Esophagus squamous epithelium (tissue), 4 donors: ENCODE data around the gene CCDC146.

Source experiments
- POLR2A ChIP-seq, 4 donors: fragments of 450-650 bp; IDR thresholded peaks; one replicate each; pipeline ENCODE4 v1.6.1; 2017; ENCODE audit warnings: antibody characterized with exemption in 4 of 4, mild to moderate bottlenecking in 4 of 4, moderate library complexity in 3 of 4
- TF ChIP-seq, protein P1 (sequence below), 6 experiments: fragments of 450-650 bp in 4 of 6; fragments of 200-600 bp in 2 of 6; sonication (generic) in 2 of 6; IDR thresholded peaks; one replicate each; pipeline ENCODE4 v1.5.1; 2016 to 2019; ENCODE audit warnings: antibody characterized with exemption in 6 of 6, mild to moderate bottlenecking in 4 of 6, moderate library complexity in 4 of 6

DNA sequence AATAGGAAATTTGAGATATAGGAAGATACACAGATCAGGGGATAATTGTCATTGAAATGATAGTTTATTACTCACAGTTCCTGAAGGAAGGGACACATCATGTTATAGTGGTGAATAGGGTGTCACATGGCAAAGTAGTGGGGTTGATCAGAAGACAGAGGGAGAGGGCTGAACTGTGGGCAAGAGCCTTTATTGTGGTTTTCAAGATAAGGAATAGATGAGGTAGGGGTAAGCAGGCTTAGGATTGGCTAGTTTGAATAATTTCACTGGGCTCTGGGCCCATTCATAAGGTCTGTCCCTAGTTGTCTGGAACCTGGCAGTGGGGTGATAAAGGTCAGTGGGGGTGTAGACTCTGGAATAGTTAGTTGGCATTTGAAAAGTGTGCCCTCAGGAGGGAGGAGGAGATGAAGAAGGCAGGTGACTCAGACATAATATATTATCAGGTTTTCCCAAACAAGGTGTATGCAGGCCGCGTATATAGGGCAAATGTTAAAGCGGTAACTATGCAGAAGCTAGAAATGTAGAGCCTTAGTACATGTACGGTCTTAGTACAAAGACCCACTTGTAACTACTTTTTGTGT is 58.7 kb downstream of the CCDC146 start:
- no peak for TF ChIP-seq POLR2A (IDR thresholded peaks at IDR 0.05)
- TF ChIP-seq, protein P1, sequence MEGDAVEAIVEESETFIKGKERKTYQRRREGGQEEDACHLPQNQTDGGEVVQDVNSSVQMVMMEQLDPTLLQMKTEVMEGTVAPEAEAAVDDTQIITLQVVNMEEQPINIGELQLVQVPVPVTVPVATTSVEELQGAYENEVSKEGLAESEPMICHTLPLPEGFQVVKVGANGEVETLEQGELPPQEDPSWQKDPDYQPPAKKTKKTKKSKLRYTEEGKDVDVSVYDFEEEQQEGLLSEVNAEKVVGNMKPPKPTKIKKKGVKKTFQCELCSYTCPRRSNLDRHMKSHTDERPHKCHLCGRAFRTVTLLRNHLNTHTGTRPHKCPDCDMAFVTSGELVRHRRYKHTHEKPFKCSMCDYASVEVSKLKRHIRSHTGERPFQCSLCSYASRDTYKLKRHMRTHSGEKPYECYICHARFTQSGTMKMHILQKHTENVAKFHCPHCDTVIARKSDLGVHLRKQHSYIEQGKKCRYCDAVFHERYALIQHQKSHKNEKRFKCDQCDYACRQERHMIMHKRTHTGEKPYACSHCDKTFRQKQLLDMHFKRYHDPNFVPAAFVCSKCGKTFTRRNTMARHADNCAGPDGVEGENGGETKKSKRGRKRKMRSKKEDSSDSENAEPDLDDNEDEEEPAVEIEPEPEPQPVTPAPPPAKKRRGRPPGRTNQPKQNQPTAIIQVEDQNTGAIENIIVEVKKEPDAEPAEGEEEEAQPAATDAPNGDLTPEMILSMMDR (IDR thresholded peaks at IDR 0.05): no peak
